OCI-LY1 (cell line): ENCODE data around the gene MTCP1.

Source experiments
- H2AFZ ChIP-seq: fragments of 200-600 bp; sonication (generic), shearing (Covaris generic); 2 replicates; pipeline ENCODE4 v1.6.0; 2014; ENCODE audit warnings: antibody characterized with exemption, mild to moderate bottlenecking, low read length
- H3F3A ChIP-seq: fragments of 200-600 bp; sonication (generic), shearing (Covaris generic); 2 replicates; pipeline ENCODE4 v1.6.0; 2014; ENCODE audit warnings: mild to moderate bottlenecking, antibody characterized with exemption, low read length, moderate library complexity; ENCODE audit not compliant: insufficient read depth
- H3K27ac ChIP-seq: fragments of 200-600 bp; sonication (generic); 2 replicates; pipeline ENCODE4 v1.5.1; 2014; ENCODE audit warnings: low read length, mixed run types, mild to moderate bottlenecking, low read depth; ENCODE audit not compliant: poor library complexity, severe bottlenecking
- H3K27me3 ChIP-seq: fragments of 200-600 bp; sonication (generic); 2 replicates; pipeline ENCODE4 v1.6.0; 2014; ENCODE audit warnings: antibody characterized with exemption, mild to moderate bottlenecking, low read length, moderate library complexity; ENCODE audit not compliant: insufficient read depth
- H3K36me3 ChIP-seq: fragments of 200-600 bp; sonication (generic); 2 replicates; pipeline ENCODE4 v1.6.1; 2014; ENCODE audit warnings: mild to moderate bottlenecking, antibody characterized with exemption, low read length, moderate library complexity, mixed read lengths; ENCODE audit not compliant: insufficient read depth
- H3K4me1 ChIP-seq: fragments of 200-600 bp; sonication (generic); 2 replicates; pipeline ENCODE4 v1.5.1; 2014; ENCODE audit warnings: mild to moderate bottlenecking, low read length, moderate library complexity; ENCODE audit not compliant: insufficient read depth, severe bottlenecking
- H3K4me2 ChIP-seq: fragments of 200-600 bp; sonication (generic), shearing (Covaris generic); 2 replicates; pipeline ENCODE4 v1.6.1; 2014; ENCODE audit warnings: low read length
- H3K4me3 ChIP-seq: fragments of 200-600 bp; sonication (generic); 2 replicates; pipeline ENCODE4 v1.5.1; 2014; ENCODE audit warnings: low read length, low read depth, mild to moderate bottlenecking, mixed read lengths; ENCODE audit not compliant: poor library complexity, severe bottlenecking
- H3K79me2 ChIP-seq: fragments of 200-600 bp; shearing (Covaris generic); 2 replicates; pipeline ENCODE4 v1.6.1; 2016; ENCODE audit warnings: mixed run types, low read length, mixed read lengths; ENCODE audit not compliant: insufficient read depth
- H3K9ac ChIP-seq: fragments of 200-600 bp; sonication (generic), shearing (Covaris generic); 2 replicates; pipeline ENCODE4 v1.6.1; 2014; ENCODE audit warnings: mild to moderate bottlenecking, low read length, mixed read lengths
- H3K9me2 ChIP-seq: fragments of 200-600 bp; sonication (generic), shearing (Covaris generic); 2 replicates; pipeline ENCODE4 v1.6.1; 2014; ENCODE audit warnings: low read depth, mild to moderate bottlenecking, low read length, mixed read lengths
- H3K9me3 ChIP-seq: fragments of 200-600 bp; shearing (Covaris generic); 2 replicates; pipeline ENCODE4 v1.6.1; 2014; ENCODE audit warnings: low read length, mixed read lengths
- H4K20me1 ChIP-seq: fragments of 200-600 bp; sonication (generic), shearing (Covaris generic); 2 replicates; pipeline ENCODE4 v1.6.0; 2016; ENCODE audit warnings: mild to moderate bottlenecking, low read length; ENCODE audit not compliant: insufficient read depth
- CTCF ChIP-seq: fragments of 200-600 bp; sonication (generic), shearing (Covaris generic); IDR thresholded peaks from 2 replicates; pipeline ENCODE4 v1.5.1; 2017; ENCODE audit warnings: mild to moderate bottlenecking, antibody characterized with exemption, low read length, moderate library complexity, mixed read lengths
- EZH2 ChIP-seq: fragments of 200-600 bp; sonication (generic), shearing (Covaris generic); IDR thresholded peaks from 2 replicates; pipeline ENCODE4 v1.8.0; 2017; ENCODE audit warnings: borderline replicate concordance, mixed run types, mild to moderate bottlenecking, antibody characterized with exemption, low read length, moderate library complexity, mixed read lengths

MTCP1 gene

GRCh38 chrX:155070975-155071693, at the start of gene MTCP1, which contains the start of the genes BRCC3 and CMC4:
Gene MTCP1, minus strand, starts transcription at chrX:155071136. Its CDS starts 5,126 bp downstream, at chrX:155066010.
Gene BRCC3, plus strand, starts transcription at chrX:155071508. Its CDS starts 20 bp downstream, at chrX:155071528.
Gene CMC4, minus strand, starts transcription at chrX:155071136. Its CDS starts 7,113 bp downstream, at chrX:155064023.
- Histone ChIP-seq H3K4me3 (peak within 1 kb of the TSS; percentile 99), H3K4me1 (peaks cover 41% of the 10 kb centered on the region), H3K27ac (peak within 1 kb of the TSS; percentile 78), H3K36me3 (peaks cover 6% of the 10 kb centered on the region; the same call in 1 of the 2 replicates), H4K20me1 (no peaks in the 10 kb centered on the region), H3K9ac (peak within 1 kb of the TSS; percentile 100), H2AFZ (no peak within 1 kb of the TSS), H3F3A (no peaks in the 10 kb centered on the region), H3K9me3 (no peaks in the 10 kb centered on the region), H3K9me2 (no peaks in the 10 kb centered on the region), H3K79me2 (peaks cover 32% of the 10 kb centered on the region), H3K27me3 (no peaks in the 10 kb centered on the region), H3K4me2 (peak within 1 kb of the TSS; percentile 92)
- no peak for TF ChIP-seq EZH2
- no peak for TF ChIP-seq CTCF

GRCh38 chrX:155115174-155115819, 44.4 kb upstream of the MTCP1 start:
- Histone ChIP-seq H3K79me2 (no peaks in the 10 kb centered on the region), H3K27me3 (no peaks in the 10 kb centered on the region), H3K9ac (no peak overlapping the region), H3K4me1 (no peaks in the 10 kb centered on the region), H4K20me1 (no peaks in the 10 kb centered on the region), H3K9me3 (no peaks in the 10 kb centered on the region), H3K9me2 (no peaks in the 10 kb centered on the region), H3K4me3 (no peak overlapping the region), H3K27ac (no peak overlapping the region), H2AFZ (no peak overlapping the region), H3K4me2 (no peak overlapping the region), H3F3A (no peaks in the 10 kb centered on the region), H3K36me3 (peaks cover 17% of the 10 kb centered on the region)
- TF ChIP-seq CTCF = no peak

GRCh38 chrX:155113097-155113496, 42.2 kb upstream of the MTCP1 start:
- TF ChIP-seq CTCF = no peak
- TF ChIP-seq EZH2 = no peak
- Histone ChIP-seq H3K9me2 (no peaks in the 10 kb centered on the region), H4K20me1 (no peaks in the 10 kb centered on the region), H3K36me3 (peaks cover 16% of the 10 kb centered on the region), H3K4me1 (no peaks in the 10 kb centered on the region), H3F3A (no peaks in the 10 kb centered on the region), H2AFZ (no peak overlapping the region), H3K9me3 (no peaks in the 10 kb centered on the region), H3K9ac (no peak overlapping the region), H3K27me3 (no peaks in the 10 kb centered on the region), H3K4me3 (no peak overlapping the region), H3K4me2 (no peak overlapping the region), H3K79me2 (no peaks in the 10 kb centered on the region), H3K27ac (no peak overlapping the region)
